Spleen (tissue), 11 donors: Measurements from ENCODE around the gene ATXN7L2. TPM values are rescaled to one million over a fixed set of nuclear protein-coding genes. Genes with fewer than 3 reads are reported as not detected.
A peak's percentile ranks its signal among the peaks of the same experiment; 100 is the strongest.

Experiments used
- DNase-seq: peaks from one replicate; pipeline ENCODE4 v3.0.0-alpha.2; 2020
- H3K27ac ChIP-seq, 8 donors: fragments of 200-600 bp; sonication (generic) in 7 of 8; 1 replicate in 4 of 8; 2 replicates in 4 of 8; pipeline versions ENCODE4 v1.5.0 to v1.8.0; 2016 to 2021; ENCODE audit warnings: inconsistent platforms in 4 of 8, mild to moderate bottlenecking in 4 of 8, moderate library complexity in 1 of 8
- H3K27me3 ChIP-seq, 7 donors: fragments of 200-600 bp; sonication (generic) in 6 of 7; replicated peaks in 1 of 7; 1 replicate in 4 of 7; 2 replicates in 3 of 7; pipeline versions ENCODE4 v1.5.0 to v1.8.0; 2016 to 2021; ENCODE audit warnings: inconsistent platforms in 3 of 7, mild to moderate bottlenecking in 1 of 7
- H3K36me3 ChIP-seq, 6 donors: fragments of 200-600 bp; sonication (generic) in 5 of 6; 1 replicate in 4 of 6; 2 replicates in 2 of 6; pipeline versions ENCODE4 v1.5.0 to v1.8.0; 2016 to 2021; ENCODE audit warnings: inconsistent platforms in 2 of 6
- H3K4me1 ChIP-seq, 6 donors: fragments of 200-600 bp; sonication (generic) in 5 of 6; 1 replicate in 3 of 6; 2 replicates in 3 of 6; pipeline versions ENCODE4 v1.5.0 to v1.8.0; 2016 to 2021; ENCODE audit warnings: inconsistent platforms in 3 of 6
- H3K4me3 ChIP-seq, 8 donors: fragments of 200-600 bp; sonication (generic) in 7 of 8; 1 replicate in 4 of 8; 2 replicates in 4 of 8; pipeline versions ENCODE4 v1.5.0 to v1.8.0; 2016 to 2021; ENCODE audit warnings: inconsistent platforms in 4 of 8, mild to moderate bottlenecking in 4 of 8, moderate library complexity in 2 of 8
- H3K9me3 ChIP-seq, 8 donors: fragments of 200-600 bp; sonication (generic) in 7 of 8; 1 replicate in 4 of 8; 2 replicates in 4 of 8; pipeline versions ENCODE4 v1.5.0 to v1.8.0; 2016 to 2021; ENCODE audit warnings: inconsistent platforms in 4 of 8
- POLR2A ChIP-seq, 3 donors: fragments of 450-650 bp; IDR thresholded peaks; one replicate each; pipeline ENCODE4 v1.5.1; 2017; ENCODE audit warnings: antibody characterized with exemption in 3 of 3, mild to moderate bottlenecking in 1 of 3
- POLR2AphosphoS5 ChIP-seq, 3 donors: sonication (generic); formaldehyde crosslinking; IDR thresholded peaks; one replicate each; pipeline ENCODE4 v1.5.1; 2017; ENCODE audit warnings: antibody characterized with exemption in 3 of 3
- WGBS, 5 donors: extraction: QIAGEN DNeasy Blood & Tissue Kit in 3 of 5; methylation state at CpG; one replicate each; pipeline versions ENCODE4 v1.1.5 to v1.1.7; 2013 to 2018; 5-methylcytosine and 5-hydroxymethylcytosine counted together
- intact Hi-C: fragments of 100-400 bp; cut with DNase I; formaldehyde crosslinking; loops from one replicate; pipeline ENCODE4 v1.15.0; 2023; ENCODE audit warnings: low total_unique reads
- polyA plus RNA-seq, 3 donors: library from polyadenylated mRNA; stranded (reverse); fragments of 200-250 nt; gene quantifications; one replicate each; pipeline ENCODE4 v1.2.1, GENCODE V29; 2013
- total RNA-seq, 7 donors: library from RNA; depleted of rRNA in 3 of 7; stranded (reverse); fragments of >200 nt in 3 of 7; fragmentation: NEBNext Ultra II Directional in 4 of 7; extraction: Animal tissue kit (Norgen Biotek cat#: 25700) in 4 of 7; gene quantifications; one replicate each; pipeline versions ENCODE4 v1.1.0 to v1.2.1, GENCODE V29; 2016 to 2021
- TF ChIP-seq, protein P1 (sequence below), 11 experiments: fragments of 200-600 bp in 7 of 11; fragments of 450-650 bp in 4 of 11; sonication (generic) in 4 of 11; IDR thresholded peaks in 8 of 11; conservative IDR thresholded peaks in 3 of 11; 1 replicate in 7 of 11; 2 replicates in 4 of 11; pipeline versions ENCODE4 v1.4.0 to v1.8.0; 2016 to 2021; ENCODE audit warnings: antibody characterized with exemption in 11 of 11, inconsistent platforms in 4 of 11, mild to moderate bottlenecking in 1 of 11
- donor health status: healthy with polysubstance abuse.
- donor health status: DM: no; HTN: no; CAD: no; lungs with moderate emphysema.
- donor health status: DM: no; HTN: no; CAD: no.
- donor health status: Bipolar disorder and iron deficiency.
- donor health status: healthy.
- donor health status: DM: no; HTN: no; CAD: no.
- donor health status: DM: yes; HTN: yes; CAD: no.

Gene ATXN7L2
- total and polyA plus RNA-seq, 10 donors = 7.1 to 16.8 (median 8.8) TPM

- peak overlapping the region in 2 of 8 donors; percentile 37 to 54 for H3K27ac ChIP-seq
- H3K27me3 ChIP-seq = no peaks in the 10 kb centered on the region
- H3K9me3 ChIP-seq = no peaks in the 10 kb centered on the region
- no peak overlapping the region for H3K4me3 ChIP-seq
- WGBS, 5 donors = 71 to 84% (median 76%) methylated on average over 8 to 9 of the region's 9 CpGs
- H3K36me3 ChIP-seq = peaks cover 0 to 70% (median 30%) of the 10 kb centered on the region in 6 donors
- TF ChIP-seq POLR2A (IDR thresholded peaks at IDR 0.05) (no peak), POLR2AphosphoS5 (IDR thresholded peaks at IDR 0.05) (no peak)
- TF ChIP-seq, protein P1, sequence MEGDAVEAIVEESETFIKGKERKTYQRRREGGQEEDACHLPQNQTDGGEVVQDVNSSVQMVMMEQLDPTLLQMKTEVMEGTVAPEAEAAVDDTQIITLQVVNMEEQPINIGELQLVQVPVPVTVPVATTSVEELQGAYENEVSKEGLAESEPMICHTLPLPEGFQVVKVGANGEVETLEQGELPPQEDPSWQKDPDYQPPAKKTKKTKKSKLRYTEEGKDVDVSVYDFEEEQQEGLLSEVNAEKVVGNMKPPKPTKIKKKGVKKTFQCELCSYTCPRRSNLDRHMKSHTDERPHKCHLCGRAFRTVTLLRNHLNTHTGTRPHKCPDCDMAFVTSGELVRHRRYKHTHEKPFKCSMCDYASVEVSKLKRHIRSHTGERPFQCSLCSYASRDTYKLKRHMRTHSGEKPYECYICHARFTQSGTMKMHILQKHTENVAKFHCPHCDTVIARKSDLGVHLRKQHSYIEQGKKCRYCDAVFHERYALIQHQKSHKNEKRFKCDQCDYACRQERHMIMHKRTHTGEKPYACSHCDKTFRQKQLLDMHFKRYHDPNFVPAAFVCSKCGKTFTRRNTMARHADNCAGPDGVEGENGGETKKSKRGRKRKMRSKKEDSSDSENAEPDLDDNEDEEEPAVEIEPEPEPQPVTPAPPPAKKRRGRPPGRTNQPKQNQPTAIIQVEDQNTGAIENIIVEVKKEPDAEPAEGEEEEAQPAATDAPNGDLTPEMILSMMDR (IDR thresholded peaks at IDR 0.05 in 8 of 11, conservative IDR thresholded peaks at IDR 0.05 in 3 of 11) = no peak
- DNase-seq = no peak
- intact Hi-C loops = no loop called here
- H3K4me1 ChIP-seq = peaks cover 20 to 97% (median 85%) of the 10 kb centered on the region in 6 donors
Measured at GRCh38 chr1:109497449-109498160, 13.9 kb downstream of the ATXN7L2 start.

GRCh38 chr1:109498161-109498801 lies 14.6 kb downstream of the ATXN7L2 start:
- intact Hi-C loops = no loop called here
- DNase-seq = no peak
- H3K9me3 ChIP-seq = no peaks in the 10 kb centered on the region
- H3K4me1 ChIP-seq = peaks cover 20 to 96% (median 85%) of the 10 kb centered on the region in 6 donors
- TF ChIP-seq POLR2AphosphoS5 (IDR thresholded peaks at IDR 0.05) = peak; percentile 15 to 33 (median 17)
- TF ChIP-seq POLR2A (IDR thresholded peaks at IDR 0.05) = no peak
- TF ChIP-seq, protein P1 (IDR thresholded peaks at IDR 0.05 in 8 of 11, conservative IDR thresholded peaks at IDR 0.05 in 3 of 11) = peak in 10 of 11 experiments; percentile 6 to 66 (median 46)
- peak overlapping the region in 4 of 8 donors; percentile 18 to 54 (median 33) for H3K27ac ChIP-seq
- H3K4me3 ChIP-seq = no peak overlapping the region
- WGBS, 5 donors = 75 to 80% (median 78%) methylated on average over 12 of the region's 12 CpGs
- H3K27me3 ChIP-seq = no peaks in the 10 kb centered on the region
- H3K36me3 ChIP-seq = peaks cover 0 to 74% (median 30%) of the 10 kb centered on the region in 6 donors

GRCh38 chr1:109499081-109499480 lies 15.4 kb downstream of the ATXN7L2 start:
- Histone ChIP-seq H3K27ac (peak overlapping the region in 5 of 8 donors; percentile 8 to 82 (median 14)), H3K4me1 (peaks cover 16 to 98% (median 82%) of the 10 kb centered on the region in 6 donors), H3K36me3 (peaks cover 0 to 74% (median 30%) of the 10 kb centered on the region in 6 donors), H3K4me3 (no peak overlapping the region), H3K27me3 (no peaks in the 10 kb centered on the region), H3K9me3 (no peaks in the 10 kb centered on the region)
- no peak for DNase-seq
- TF ChIP-seq POLR2A (IDR thresholded peaks at IDR 0.05) = no peak
- TF ChIP-seq, protein P1 (IDR thresholded peaks at IDR 0.05 in 8 of 11, conservative IDR thresholded peaks at IDR 0.05 in 3 of 11) = no peak
- TF ChIP-seq POLR2AphosphoS5 (IDR thresholded peaks at IDR 0.05) = no peak
- 86 to 95% (median 90%) methylated on average over 7 of the region's 7 CpGs for WGBS, 5 donors
- intact Hi-C loops = no loop called here
